ENCODE results near the gene METTL25.
A peak's percentile ranks its signal among the peaks of the same experiment; 100 is the strongest.

METTL25 gene

DNA sequence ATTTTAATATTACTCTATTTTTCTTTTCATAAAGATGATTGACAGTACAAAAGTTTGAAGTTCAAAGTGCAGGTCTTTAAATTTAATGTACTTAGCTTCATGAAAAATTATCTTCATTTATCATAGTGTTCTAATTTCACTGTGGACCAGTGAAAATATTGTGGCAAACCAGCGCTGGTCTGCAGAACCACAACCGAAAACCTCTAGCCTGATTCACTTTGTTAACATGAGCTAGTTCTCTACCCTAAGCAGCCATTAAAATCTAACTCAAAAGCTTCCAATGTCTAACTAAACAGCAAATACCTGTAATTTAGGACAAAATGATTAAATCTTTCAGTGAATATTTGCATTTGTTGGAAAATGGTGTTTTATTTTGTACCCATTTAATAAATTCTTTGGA lies 167.3 kb downstream of the METTL25 start:
- no peak for DNase-seq (ENCODE audit: low spot score)

DNA sequence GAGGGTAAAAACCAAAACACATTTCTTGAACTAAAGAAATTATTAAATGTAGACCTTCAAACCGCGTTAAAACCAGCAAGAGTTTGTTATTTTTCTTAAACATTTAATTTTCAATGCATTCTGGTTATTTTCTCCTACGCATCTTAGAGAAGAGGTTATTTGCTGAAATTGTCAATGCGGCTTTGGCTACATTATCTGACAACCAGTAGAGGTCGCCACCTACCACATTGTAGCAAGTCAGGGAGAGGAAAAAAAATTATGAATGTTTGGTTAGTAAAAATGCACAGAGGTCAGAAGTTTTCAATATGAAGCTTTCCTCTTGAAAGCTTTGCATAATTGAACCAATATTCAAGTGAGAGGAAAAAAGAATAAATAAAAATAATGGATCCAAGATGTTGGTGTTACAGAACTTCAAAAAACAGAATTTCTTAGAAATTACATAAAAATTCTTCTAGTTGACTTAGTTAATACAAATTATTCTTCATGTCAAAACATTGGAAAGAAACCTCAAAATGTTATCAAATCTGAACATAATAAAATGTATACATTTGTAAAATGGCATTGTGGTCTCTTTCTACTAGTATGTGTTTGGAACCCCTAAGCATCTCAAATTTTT lies 168.9 kb downstream of the METTL25 start:
- peak; percentile 77 for DNase-seq (ENCODE audit: low spot score)

All from RKO (cell line).